Caco-2 (cell line): ENCODE data around the gene DDO. TPM values are rescaled to one million over a fixed set of nuclear protein-coding genes. Genes with fewer than 3 reads are reported as not detected.

Experiments
- BruUV-seq: library from RNA; stranded (reverse); fragments of 400-500 nt; replicated peaks from 2 replicates; lab custom pipeline; 2021; lab: Mats Ljungman, UMichigan
- CTCF ChIA-PET: fragments of 300-600 bp; sonication (Branson Sonifier 250); formaldehyde crosslinking; loops from one replicate; lab custom pipeline; 2022; ENCODE audit warnings: antibody characterized with exemption; lab: Charles Lee
- POLR2A ChIA-PET: fragments of 300-600 bp; sonication (Branson Sonifier 250); formaldehyde crosslinking; loops from one replicate; lab custom pipeline; 2022; ENCODE audit warnings: antibody characterized with exemption; lab: Charles Lee
- DNase-seq, 2 experiments: peaks; one replicate each; pipeline versions ENCODE4 v3.0.0 to v3.0.0-alpha.2; 2020 to 2022
- H3K27me3 ChIP-seq: replicated peaks from 2 replicates; pipeline ENCODE4 v1.6.0; 2011; ENCODE audit warnings: low read length; ENCODE audit not compliant: control insufficient read depth, insufficient read depth
- H3K36me3 ChIP-seq: 2 replicates; pipeline ENCODE4 v1.5.1; 2011; ENCODE audit warnings: low read length; ENCODE audit not compliant: control insufficient read depth, insufficient read depth
- H3K4me1 ChIP-seq: fragments of 250-450 bp; sonication (Bioruptor Pico); 2 replicates; pipeline ENCODE4 v1.5.1; 2020; ENCODE audit warnings: mild to moderate bottlenecking
- H3K4me3 ChIP-seq: 2 replicates; pipeline ENCODE4 v1.5.1; 2011; ENCODE audit warnings: low read depth, mild to moderate bottlenecking, control low read depth, low read length
- H3K9me3 ChIP-seq: fragments of 250-450 bp; sonication (Bioruptor Pico); 2 replicates; pipeline ENCODE4 v1.5.1; 2020; ENCODE audit warnings: mild to moderate bottlenecking, moderate library complexity
- H3K27ac Mint-ChIP-seq: one replicate; pipeline ENCODE4 v1.8.0; 2022; ENCODE audit warnings: mixed read lengths; ENCODE audit not compliant: unreplicated experiment
- H3K27me3 Mint-ChIP-seq: one replicate; pipeline ENCODE4 v1.8.0; 2022; ENCODE audit warnings: mixed read lengths; ENCODE audit not compliant: insufficient read depth, unreplicated experiment
- H3K36me3 Mint-ChIP-seq: one replicate; pipeline ENCODE4 v1.8.0; 2022; ENCODE audit warnings: mild to moderate bottlenecking, mixed read lengths; ENCODE audit not compliant: insufficient read depth, unreplicated experiment
- H3K4me1 Mint-ChIP-seq: one replicate; pipeline ENCODE4 v1.8.0; 2022; ENCODE audit warnings: low read depth, mixed read lengths; ENCODE audit not compliant: unreplicated experiment
- H3K4me3 Mint-ChIP-seq: one replicate; pipeline ENCODE4 v1.8.0; 2022; ENCODE audit warnings: mild to moderate bottlenecking, moderate library complexity, mixed read lengths; ENCODE audit not compliant: unreplicated experiment
- H3K9me3 Mint-ChIP-seq: one replicate; pipeline ENCODE4 v1.8.0; 2022; ENCODE audit warnings: mixed read lengths; ENCODE audit not compliant: unreplicated experiment
- CTCF ChIP-seq, 2 experiments: fragments of 200-600 bp in 1 of 2; IDR thresholded peaks; 1 replicate in 1 of 2; 2 replicates in 1 of 2; pipeline versions ENCODE4 v1.5.1 to v1.8.0; 2011 to 2022; ENCODE audit warnings: antibody characterized with exemption in 1 of 2, control low read depth in 1 of 2, inconsistent platforms in 1 of 2, low read depth in 1 of 2, low read length in 1 of 2, mild to moderate bottlenecking in 1 of 2, moderate library complexity in 1 of 2; ENCODE audit not compliant: insufficient read depth in 1 of 2, severe bottlenecking in 1 of 2, unreplicated experiment in 1 of 2
- intact Hi-C: fragments of 100-400 bp; cut with micrococcal nuclease; formaldehyde crosslinking; loops from one replicate; pipeline ENCODE4 v1.10.0; 2022; ENCODE audit not compliant: unreplicated experiment
- total RNA-seq: library from RNA; stranded (reverse); gene quantifications from 2 replicates; pipeline ENCODE4 v1.2.3, GENCODE V29; 2022

The DDO gene
- total RNA-seq, 1 experiment from 2014 or later, result not detected

GRCh38 chr6:110353457-110354001 is 61.8 kb downstream of the DDO start:
- BruUV-seq, result no TSS peak
- intact Hi-C loops, result no loop called here
- peaks cover 9% of the 10 kb centered on the region for H3K9me3 Mint-ChIP-seq
- no peak overlapping the region for H3K27ac Mint-ChIP-seq
- H3K36me3 Mint-ChIP-seq, result no peaks in the 10 kb centered on the region
- ChIA-PET POLR2A (no interaction called here), CTCF (no interaction called here)
- peaks cover 28% of the 10 kb centered on the region for H3K4me1 Mint-ChIP-seq
- no peak for DNase-seq
- H3K4me3 Mint-ChIP-seq, result no peak overlapping the region
- TF ChIP-seq CTCF (IDR thresholded peaks at IDR 0.05; ENCODE audit: insufficient read depth in 1 of 2, low read depth in 1 of 2, low read length in 1 of 2, severe bottlenecking in 1 of 2, unreplicated experiment in 1 of 2), result no peak
- H3K27me3 Mint-ChIP-seq, result no peaks in the 10 kb centered on the region
- Histone ChIP-seq H3K9me3 (no peaks in the 10 kb centered on the region), H3K4me1 (peaks cover 20% of the 10 kb centered on the region), H3K36me3 (no peaks in the 10 kb centered on the region), H3K27me3 (no peaks in the 10 kb centered on the region), H3K4me3 (no peak overlapping the region)

DNA sequence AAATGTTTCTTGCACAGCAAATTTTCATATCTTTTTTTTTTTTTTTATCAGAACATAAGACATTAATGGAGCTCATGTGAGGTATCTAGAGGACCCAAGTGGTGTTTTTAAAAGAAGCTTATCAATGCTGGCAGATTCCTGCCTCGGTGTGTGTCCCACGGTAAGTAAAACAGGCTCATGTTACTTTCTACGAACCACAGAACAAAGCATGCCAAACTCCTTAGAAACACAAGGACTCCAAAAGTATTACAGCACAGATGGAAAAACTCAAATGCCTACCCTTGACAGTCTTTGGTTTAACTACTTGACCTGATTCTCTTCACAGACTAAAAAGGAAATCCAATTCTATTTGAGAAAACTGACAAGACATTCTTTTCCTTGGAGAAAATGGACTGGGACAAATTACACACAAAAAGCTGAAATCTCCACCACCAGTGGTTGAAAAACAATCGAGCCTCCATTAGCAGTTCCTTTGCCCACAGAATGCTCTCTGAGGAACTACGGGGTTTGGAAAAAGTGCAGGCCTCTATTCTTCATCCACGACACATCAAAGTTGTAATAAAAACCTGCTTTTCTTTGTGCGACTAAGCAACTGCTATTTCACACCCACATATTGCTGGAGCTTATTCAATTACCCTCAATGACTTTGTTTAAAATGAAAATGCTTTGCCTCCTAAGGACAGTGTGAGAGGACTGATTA is 62.7 kb downstream of the DDO start:
- peaks cover 28% of the 10 kb centered on the region for H3K4me1 Mint-ChIP-seq
- H3K27ac Mint-ChIP-seq, result no peak overlapping the region
- H3K27me3 ChIP-seq, result no peaks in the 10 kb centered on the region
- peaks cover 9% of the 10 kb centered on the region for H3K9me3 Mint-ChIP-seq
- H3K36me3 Mint-ChIP-seq, result no peaks in the 10 kb centered on the region
- no peaks in the 10 kb centered on the region for H3K27me3 Mint-ChIP-seq
- no peaks in the 10 kb centered on the region for H3K36me3 ChIP-seq
- no peak for DNase-seq
- POLR2A ChIA-PET, result no interaction called here
- no peak overlapping the region for H3K4me3 ChIP-seq
- CTCF ChIA-PET, result interaction anchor here (0.8 to 1.5 kb wide), 2 partner anchors 11 to 37 kb away, joined by 5 to 8 read pairs; no protein-coding TSS in a partner anchor
- peaks cover 20% of the 10 kb centered on the region for H3K4me1 ChIP-seq
- intact Hi-C loops, result no loop called here
- no TSS peak for BruUV-seq
- TF ChIP-seq CTCF (IDR thresholded peaks at IDR 0.05; ENCODE audit: insufficient read depth in 1 of 2, low read depth in 1 of 2, low read length in 1 of 2, severe bottlenecking in 1 of 2, unreplicated experiment in 1 of 2), result no peak
- H3K9me3 ChIP-seq, result no peaks in the 10 kb centered on the region
- H3K4me3 Mint-ChIP-seq, result no peak overlapping the region

DNA sequence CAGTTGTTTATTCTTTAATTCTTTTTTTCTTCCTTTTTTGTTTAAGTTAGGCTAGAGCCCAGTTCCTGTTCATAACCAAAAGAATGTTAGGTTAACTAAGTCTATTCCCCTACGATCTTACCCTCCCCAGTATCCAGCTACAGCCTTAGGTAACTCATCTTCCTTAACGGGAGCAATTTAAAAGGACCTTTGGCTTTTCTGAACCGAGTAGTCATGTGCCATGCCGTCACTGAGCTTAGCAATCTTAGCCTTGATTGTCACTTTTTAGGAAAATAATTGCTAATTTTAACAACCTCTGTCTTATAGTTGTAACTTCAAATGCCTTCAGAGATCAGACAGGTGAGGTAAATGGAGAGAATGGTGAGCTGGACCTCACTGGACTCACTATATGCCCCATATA is 63.4 kb downstream of the DDO start:
- Mint-ChIP-seq H3K9me3 (peaks cover 8% of the 10 kb centered on the region), H3K27me3 (no peaks in the 10 kb centered on the region), H3K4me1 (peaks cover 26% of the 10 kb centered on the region), H3K4me3 (no peak overlapping the region), H3K27ac (no peak overlapping the region), H3K36me3 (no peaks in the 10 kb centered on the region)
- intact Hi-C loops, result no loop called here
- BruUV-seq, result no TSS peak
- no peak for DNase-seq
- TF ChIP-seq CTCF (IDR thresholded peaks at IDR 0.05; ENCODE audit: insufficient read depth in 1 of 2, low read depth in 1 of 2, low read length in 1 of 2, severe bottlenecking in 1 of 2, unreplicated experiment in 1 of 2), result no peak
- CTCF ChIA-PET, result interaction anchor here (0.8 to 1.5 kb wide), 2 partner anchors 10 to 36 kb away, joined by 5 to 8 read pairs; no protein-coding TSS in a partner anchor
- Histone ChIP-seq H3K36me3 (no peaks in the 10 kb centered on the region), H3K4me1 (peaks cover 20% of the 10 kb centered on the region), H3K27me3 (no peaks in the 10 kb centered on the region), H3K9me3 (no peaks in the 10 kb centered on the region), H3K4me3 (no peak overlapping the region)
- POLR2A ChIA-PET, result no interaction called here
